Measurements from ENCODE around the gene FAM149B1.

The FAM149B1 gene

DNA sequence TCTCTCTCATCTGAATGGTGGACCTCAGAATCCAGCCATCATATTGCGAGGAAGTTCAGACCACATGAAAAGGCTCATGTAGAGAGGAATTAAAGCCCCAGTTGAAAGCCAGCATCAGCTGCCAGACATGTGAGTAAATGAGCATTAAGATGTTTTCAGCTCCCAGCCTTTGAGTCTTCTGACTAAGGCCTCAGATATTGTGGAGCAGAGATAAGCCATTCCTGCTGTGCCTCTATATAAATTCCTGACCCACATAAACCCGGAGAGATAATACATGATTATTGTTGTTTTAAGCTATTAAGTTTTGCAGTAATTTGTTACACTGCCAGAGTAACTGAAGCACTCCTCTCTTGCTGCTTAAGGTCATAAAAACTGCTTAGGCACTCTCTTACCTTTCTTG lies 14.6 kb downstream of the FAM149B1 start:
- DNase-seq: no peak

DNA sequence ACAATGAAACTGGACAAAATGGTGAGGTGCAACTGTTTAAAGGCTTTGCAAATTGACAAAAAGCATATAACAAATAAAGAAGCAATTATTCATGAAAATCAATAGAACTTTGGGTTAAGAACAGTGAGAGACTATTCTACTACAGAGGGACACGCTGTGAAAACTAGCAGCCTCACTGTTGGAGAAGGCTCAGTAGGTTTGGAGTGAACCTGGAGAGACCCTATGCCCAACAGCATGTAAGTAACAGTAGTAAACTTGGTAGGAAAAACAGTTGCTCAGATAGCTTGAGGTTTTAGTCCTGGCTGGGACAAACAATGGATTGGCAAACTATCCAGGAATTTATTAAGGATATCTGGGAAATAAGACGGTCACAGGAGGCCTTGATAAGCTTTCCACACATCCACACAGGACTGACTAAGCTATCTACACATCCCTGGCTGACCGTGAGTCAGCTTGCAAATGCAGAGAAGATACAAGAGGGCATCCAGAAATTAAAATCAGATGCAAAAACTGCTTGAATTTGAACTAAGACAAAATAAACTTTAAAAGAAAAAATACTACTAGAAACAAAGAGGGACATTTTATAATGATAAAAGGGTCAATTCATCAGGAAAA lies 15.9 kb downstream of the FAM149B1 start:
- no peak for DNase-seq

DNA sequence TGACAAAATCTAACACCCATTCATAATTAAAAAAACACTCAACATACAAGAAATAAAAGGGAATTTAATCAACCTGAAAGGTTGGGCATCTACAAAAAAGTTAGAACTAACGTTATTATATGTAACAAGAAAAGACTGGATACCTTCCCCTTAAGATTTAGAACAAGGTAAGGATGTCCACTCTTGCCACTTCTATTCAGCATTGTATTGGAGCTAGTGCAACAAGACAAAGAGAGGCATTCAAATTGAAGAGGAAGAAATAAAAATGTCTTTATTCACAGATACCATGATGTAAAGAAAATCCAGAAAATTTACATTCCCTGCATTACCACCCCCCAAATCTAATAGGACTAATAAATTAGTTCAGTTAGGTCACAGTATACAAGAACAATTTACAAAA lies 18.3 kb downstream of the FAM149B1 start:
- DNase-seq: no peak

DNA sequence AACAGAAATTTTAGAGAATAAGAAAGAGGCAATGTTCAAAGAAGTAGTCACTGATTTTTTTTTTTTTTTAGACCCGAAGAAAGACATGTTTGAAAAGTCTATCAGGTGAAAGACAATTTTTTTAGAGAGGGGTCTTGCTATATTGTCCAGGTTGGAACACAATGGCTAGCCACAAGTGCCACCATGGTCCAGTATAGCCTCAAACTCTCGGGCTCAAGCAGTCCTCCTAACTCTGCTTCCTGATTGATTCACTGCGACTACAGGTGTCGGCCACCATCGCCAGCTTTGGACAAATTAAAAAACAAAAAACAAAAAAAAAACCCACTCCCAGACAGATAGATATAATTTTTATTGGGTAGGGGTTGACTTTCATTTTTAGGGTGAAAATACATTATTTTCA lies 22.3 kb downstream of the FAM149B1 start:
- DNase-seq: no peak

DNA sequence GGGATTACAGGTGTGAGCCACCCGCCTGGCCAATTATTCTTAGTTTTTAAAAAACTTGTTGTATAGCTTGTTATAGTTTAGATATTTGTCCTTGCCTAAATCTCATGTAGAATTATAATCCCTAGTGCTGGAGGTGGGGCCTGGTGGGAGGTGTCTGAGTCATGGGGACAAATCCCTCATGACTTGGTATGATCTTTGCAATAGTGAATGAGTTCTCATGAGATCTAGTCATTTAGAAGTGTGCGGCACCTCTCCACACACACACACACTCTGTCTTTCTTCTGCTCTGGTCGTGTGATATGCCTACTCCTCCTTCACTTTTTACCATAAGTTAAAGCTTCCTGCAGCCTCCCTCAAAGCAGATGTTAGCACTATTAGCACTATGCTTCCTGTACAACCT lies 37.2 kb downstream of the FAM149B1 start:
- DNase-seq: no peak

DNA sequence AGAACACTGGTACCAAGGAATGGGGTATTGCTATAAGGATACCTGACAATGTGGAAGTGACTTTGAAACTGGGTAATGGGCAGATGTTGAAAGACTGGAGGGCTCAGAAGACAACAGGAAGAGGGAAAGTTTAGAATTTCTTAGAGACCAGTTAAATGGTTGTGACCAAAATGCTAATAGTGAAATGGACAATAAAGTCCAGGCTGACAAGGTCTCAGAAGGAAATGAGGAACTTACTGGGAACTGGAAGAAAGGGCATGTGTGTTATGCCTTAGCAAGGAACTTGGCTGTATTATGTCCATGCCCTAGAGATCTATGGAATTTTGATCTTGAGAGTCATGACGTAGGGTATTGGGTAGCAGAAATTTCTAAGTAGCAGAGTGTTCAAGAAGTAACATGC lies 38.0 kb downstream of the FAM149B1 start:
- DNase-seq: no peak

DNA sequence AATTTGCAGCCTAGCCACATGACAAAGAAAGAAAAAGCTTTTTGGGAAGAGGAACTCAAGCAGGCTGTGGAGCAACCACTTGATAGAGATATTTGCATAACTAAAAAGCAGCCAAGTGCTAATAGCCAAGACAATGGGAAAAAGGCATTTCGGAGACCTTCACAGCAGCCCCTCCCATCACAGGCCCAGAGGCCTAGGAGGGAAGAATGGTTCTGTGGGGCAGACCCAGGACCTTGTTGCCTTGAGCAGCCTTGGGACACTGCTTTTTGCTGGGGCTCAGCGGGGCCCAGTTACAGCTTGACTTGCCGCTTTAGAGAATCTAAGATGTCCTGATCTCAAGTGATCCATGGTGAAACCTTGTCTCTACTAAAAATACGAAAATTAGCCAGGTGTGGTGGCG lies 38.5 kb downstream of the FAM149B1 start:
- no peak for DNase-seq

DNA sequence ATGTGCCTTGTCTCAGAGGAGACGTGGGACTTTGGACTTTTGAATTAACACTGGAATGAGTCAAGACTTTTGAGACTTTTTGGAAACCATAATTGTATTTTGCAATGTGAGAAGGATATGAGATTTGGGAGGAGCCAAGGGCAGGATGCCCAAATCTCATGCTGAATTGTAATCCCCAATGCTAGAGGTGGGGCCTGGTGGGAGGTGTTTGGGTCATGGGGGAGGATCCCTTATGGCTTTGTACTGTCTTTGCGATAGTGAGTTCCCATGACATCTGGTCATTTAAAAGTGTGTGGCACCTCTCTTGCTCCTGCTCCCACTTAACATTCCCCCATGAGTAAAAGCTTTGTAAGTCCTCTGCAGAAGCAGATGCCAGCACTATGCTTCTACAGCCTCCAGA lies 40.0 kb downstream of the FAM149B1 start:
- no peak for DNase-seq

DNA sequence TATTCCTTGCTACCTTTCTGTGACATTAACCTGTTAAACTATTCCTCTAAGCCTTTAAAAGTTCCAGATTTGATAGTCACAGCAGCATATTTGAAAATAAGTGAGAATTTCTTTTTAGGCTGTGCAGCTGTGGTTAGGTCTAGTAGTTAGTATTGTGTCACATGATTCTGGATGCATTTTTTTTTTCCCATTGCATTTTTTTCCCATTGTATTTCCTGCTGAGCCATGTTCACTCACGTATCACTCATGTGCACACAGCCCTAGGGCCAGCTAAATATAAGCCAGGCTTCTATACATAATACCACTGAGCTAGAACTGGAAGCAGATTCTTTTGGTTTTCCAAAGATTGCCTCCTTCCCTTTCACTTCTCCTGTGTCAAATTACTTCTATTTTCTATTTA lies 41.8 kb downstream of the FAM149B1 start:
- DNase-seq: no peak

DNA sequence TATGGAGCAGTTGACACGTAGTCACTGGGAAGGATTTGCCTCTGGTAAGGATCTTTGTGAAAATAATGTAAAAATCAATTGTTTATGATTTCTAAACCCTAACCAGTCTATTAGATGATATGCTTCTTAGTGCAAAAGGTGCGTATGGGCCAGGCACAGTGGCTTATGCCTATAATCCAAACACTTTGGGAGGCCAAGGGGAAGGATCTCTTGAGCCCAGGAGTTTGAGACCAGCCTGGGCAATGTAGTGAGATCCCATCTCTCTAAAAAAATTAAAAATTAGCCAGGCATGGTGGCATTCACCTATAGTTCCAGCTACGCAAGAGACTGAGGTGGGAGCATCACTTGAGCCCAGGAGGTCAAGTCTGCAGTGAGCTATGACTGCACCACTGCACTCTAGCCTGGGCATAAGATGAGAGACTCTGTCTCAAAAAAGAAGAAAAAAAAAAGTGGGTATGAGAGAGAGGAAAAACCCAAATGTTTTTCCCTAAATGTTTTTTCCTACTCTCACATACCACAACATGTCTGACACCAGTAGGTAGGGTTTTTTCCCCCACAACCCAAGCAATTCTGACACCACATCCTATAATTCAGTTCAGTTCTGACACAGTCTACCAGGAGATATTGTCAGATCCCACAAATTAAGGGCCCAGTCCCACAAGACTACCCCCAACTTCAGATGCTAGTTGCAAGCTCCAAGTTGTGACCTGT lies 42.6 kb downstream of the FAM149B1 start:
- DNase-seq: no peak

DNA sequence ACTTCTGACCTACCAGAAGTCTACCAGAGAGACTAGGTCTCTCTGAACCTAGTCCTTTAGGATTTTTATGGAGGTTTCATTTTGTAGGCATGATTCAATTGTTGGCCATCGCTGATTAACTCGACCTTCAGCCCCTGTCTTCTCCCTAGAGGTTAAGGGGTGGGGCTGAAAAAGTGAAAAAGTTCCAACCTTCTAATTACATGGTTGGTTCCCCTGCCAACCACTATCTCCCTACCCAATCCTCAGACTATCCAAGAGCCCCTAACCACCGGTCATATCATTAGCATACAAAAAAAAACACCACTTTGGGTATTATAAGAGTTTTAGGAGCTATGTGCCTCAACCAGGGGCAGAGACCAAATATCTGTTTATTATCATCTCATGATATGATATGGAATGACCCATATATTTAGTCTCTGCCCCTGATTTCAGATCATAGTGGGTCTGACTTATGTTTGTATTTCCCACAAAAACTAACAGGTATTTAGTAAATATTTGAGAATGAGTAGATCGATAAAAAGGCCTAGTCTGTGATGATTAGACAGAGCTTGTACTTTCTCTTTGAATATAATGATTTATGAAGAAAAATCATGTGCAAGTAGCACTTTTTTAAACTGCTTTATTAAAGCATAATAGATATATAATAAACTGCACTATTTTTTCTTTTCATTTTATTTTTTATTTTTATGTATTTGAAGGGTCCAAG lies 43.3 kb downstream of the FAM149B1 start:
- DNase-seq: no peak

DNA sequence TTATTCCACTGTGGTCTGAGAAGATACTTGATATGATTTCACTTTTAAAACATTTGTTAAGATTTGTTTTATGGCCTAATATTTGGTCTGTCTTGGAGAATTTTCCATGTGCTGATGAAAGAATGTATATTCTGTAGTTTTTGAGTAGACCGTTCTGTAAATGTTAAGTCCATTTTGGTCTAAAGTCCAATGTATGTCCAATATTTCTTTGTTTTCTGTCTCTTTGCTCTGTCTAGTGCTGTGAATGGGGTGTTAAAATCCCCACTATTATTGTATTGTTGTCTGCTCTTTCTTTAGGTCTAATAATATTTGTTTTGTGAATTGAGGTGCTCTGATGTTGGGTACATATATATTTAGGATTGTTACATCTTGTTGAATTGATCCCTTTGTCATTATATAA lies 47.8 kb downstream of the FAM149B1 start:
- DNase-seq: no peak

DNA sequence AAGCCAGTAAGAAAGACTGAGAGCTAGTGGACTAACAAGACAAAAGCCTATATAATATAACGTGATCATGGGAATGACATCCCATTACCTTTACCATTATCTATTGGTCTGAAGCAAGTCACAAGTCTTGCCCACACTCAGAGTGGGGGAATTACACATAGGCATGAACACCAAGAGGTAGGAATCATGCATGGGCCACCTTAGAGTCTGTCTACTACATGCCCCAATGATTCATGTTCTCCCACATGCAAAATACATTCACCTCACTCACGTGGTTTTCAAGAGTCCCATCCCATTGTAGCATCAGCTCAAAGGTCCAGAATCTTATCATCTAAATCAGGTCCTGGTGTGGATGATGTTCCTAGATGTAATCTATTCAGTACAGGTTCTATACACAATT lies 49.7 kb downstream of the FAM149B1 start:
- DNase-seq: no peak

DNA sequence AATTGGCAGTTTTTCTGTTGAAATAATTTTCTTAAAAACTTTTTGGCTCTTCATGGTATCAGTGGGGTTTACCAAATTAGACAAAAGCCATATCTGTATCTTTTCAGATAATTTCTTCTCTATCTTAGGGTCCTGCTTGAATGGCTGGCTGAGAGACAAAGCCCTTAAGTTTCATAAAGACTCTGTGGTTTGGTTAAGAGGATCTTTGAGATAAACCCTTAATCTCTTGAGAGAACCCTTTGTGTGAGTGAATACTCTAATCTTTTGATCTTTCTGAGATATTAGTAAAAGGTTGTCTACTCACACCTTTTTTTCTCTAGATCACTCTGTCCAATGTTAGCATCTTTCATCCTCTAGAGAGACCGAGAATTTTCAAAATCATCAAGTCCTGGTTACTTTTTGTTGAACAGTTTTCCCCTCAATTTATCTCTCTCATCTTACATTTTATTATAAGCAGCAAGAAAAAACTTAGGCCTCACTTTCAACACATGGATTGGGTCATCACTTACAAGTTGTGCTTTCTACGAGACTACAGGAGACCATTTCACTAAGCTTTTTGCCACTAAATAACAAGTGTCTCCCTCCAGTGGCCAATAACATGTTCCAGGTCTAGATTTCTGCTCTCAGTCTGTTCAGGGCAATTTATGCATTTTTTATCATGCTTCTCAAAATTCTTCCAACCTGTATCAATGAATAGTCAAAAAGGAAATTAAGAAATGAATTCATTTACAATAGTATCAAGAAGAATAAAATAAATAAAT lies 50.7 kb downstream of the FAM149B1 start:
- DNase-seq: no peak

DNA sequence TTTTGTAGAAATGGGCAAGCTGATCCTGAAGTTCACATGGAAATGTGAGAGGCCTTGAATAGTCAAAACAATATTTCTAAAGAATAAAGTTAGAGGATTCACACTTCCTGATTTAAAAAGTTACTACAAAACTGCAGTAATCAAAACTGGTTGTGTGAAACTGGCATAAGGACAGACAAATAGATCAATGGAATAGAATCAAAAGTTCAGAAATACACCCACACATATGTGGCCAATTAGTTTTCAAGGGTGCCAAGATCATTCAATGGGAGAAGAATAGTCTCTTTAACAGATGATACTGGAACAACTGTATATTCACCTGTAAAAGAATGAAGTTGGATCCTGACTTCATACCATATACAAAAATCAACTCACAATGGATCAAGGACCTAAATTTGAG lies 51.5 kb downstream of the FAM149B1 start:
- no peak for DNase-seq

DNA sequence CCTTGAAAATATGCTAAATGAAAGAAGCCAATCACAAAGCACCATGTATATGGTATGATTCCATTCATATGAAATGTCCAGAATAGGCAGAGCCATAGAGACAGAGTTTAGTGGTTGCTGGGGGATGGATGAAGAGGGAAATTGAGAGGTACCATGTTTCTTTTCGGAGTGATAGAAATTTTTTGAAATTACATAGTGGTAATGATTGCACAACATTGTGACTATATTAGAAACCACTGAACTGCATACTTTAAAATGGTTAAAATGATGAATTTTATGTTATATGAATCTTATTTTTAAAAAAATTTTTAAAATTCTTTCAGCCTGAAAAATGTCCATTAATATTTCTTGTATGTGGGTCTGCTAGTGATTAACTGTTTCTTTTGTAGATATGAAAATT lies 53.1 kb downstream of the FAM149B1 start:
- DNase-seq: no peak

DNA sequence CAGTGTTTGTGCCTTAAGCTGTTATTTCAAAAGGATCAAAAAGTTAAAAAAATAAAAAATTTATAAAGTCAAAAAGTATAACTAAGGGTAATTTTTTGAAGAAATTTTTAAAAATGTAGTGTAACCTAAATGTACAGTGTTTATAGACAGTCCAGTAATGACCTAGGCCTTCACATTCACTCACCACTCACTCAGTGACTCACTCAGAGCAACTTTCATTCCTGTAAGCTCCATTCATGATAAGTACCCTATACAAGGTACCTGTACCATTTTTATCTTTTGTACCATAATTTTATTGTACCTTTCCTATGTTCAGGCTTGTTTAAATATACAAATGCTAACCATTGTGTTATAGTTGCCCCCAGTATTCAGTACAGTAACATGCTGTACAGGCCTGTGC lies 57.6 kb downstream of the FAM149B1 start:
- DNase-seq: no peak

DNA sequence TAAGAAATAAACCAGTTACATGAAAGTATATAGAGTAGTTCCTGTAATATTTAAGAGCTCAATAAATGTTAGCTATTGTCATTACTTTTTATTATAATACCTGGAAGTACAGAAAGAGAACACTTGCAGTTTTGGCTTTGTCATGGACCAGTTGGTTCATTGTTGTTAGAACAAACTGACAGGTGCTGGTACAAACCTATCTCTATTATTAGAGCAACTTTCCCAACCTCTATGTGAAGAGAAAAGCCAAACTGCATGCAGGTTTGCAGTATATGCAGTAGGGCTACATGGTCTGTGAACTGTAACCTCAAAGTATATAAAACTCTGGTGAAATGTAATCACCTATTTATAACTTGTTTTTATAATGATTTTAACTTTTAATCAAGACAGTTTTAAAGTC lies 58.7 kb downstream of the FAM149B1 start:
- DNase-seq: no peak

DNA sequence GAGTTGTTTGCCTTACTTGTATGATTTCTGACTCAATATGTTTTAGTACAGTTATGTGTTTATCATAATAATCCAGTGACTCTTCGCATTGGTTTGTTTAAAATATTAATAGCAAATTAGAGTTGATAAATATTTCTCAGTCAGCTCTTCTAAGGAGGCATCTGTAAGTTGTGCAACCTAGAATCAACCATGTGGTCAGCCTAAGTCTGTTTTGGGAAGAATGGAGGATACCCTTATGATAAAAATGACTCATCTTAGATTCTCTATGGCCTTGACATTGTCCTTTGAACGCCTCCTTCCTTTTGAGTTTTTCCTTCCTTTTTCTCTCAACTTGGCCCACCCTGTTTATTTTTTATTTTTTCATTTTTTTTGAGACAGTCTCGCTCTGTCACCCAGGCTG lies 60.3 kb downstream of the FAM149B1 start:
- DNase-seq: no peak

DNA sequence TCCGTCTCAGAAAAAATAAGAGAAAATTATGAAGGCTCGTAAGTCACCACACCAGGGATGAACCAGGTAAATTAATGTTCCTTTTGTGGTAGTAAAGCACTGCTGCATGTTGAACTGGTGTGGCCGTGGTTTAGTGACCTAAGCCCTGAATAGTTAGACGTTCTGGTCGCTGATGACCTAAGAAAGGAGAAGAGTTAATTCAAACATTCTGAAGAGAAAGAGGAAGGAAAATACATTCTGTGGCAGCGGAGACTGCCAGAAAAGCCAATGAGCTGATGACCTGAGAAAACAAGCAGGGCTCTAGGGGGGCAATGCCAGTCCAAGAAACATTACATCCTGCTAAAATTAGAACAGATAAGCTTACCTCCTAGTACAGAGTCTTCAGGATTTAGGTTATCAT lies 61.6 kb downstream of the FAM149B1 start:
- no peak for DNase-seq

DNA sequence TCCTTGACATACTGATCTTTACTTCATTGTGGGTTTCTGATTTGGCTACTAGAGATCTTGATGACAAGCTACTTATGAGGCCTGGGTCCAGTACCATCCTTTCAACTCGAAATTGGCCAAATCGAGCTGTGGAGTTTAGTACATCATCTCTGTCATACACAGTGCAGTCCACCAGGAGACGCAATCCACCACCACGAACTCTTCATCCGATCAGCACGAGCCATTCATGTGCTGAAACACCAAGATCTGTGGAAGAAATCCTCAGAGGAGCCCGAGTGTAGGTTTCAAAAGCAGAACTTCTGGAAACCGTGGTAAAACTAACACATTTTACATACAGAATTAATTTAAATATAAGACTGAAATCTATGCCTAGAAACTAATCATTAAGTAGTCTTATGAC lies 65.0 kb downstream of the FAM149B1 start:
- no peak for DNase-seq

DNA sequence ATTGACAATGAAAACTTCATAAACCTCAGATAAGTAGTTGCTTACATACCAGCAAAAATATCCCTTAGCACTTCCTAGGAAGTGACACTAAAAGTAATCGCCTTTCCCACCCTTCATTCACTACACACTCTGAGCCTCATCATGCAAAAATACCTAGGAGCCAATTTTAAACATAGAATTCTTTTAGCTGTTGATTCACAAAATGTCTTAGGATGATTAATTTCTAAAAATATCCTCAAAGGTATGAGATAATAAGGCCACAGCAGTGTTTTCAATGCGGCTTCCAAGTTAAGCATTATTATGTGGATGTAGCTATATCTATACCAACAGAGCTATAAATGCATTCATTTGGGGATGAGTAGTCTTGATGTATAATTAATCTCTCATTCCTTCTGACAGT lies 66.0 kb downstream of the FAM149B1 start:
- no peak for DNase-seq

DNA sequence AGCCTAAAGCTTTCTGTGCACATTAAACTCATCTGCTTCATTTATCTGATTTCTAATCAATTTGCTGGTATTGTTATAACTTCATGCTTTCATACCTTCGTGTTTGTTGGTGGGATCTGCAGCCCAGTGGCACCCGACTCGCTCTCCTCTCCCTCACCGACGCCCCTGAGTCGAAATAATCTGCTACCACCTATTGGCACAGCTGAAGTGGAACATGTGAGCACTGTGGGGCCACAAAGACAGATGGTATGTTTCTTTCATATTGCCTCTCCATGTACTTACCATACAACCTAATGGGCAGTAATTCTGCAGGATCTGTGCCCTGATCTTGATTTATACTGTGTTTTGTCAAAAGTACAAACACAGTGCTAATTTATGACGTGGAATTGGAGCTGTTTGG lies 66.8 kb downstream of the FAM149B1 start:
- no peak for DNase-seq

Data from NCI-H345 (cell line).